Measurements from ENCODE around the gene DEAF1.

Gene DEAF1

GRCh38 chr11:621838-622237 lies 73.2 kb downstream of the DEAF1 start:
- no peak for DNase-seq

GRCh38 chr11:620935-621814 lies 73.8 kb downstream of the DEAF1 start:
- no peak for DNase-seq

GRCh38 chr11:620201-620600 lies 74.8 kb downstream of the DEAF1 start:
- no peak for DNase-seq

- DNase-seq, result no peak
Measured at GRCh38 chr11:619628-620050, 75.4 kb downstream of the DEAF1 start.

GRCh38 chr11:618856-619627 lies 76.0 kb downstream of the DEAF1 start:
- no peak for DNase-seq

- no peak for DNase-seq
Measured at GRCh38 chr11:617912-618682, 76.9 kb downstream of the DEAF1 start.

- DNase-seq, result no peak
Measured at GRCh38 chr11:617199-617911, 77.7 kb downstream of the DEAF1 start.

- DNase-seq, result no peak
Measured at GRCh38 chr11:616320-617198, 78.5 kb downstream of the DEAF1 start.

- peak; percentile 89 for DNase-seq
Measured at GRCh38 chr11:615504-616319, 79.3 kb downstream of the DEAF1 start, which contains the start of gene IRF7. IRF7 (minus strand) TSS chr11:615950; CDS start chr11:615364, 586 bp downstream.

GRCh38 chr11:614623-615503 lies 80.2 kb downstream of the DEAF1 start:
- no peak for DNase-seq

GRCh38 chr11:614021-614622 lies 80.9 kb downstream of the DEAF1 start:
- DNase-seq, result no peak

GRCh38 chr11:613369-613968 lies 81.6 kb downstream of the DEAF1 start:
- peak; percentile 47 for DNase-seq

GRCh38 chr11:612961-613300 lies 82.1 kb downstream of the DEAF1 start:
- no peak for DNase-seq

GRCh38 chr11:612201-612960 lies 82.6 kb downstream of the DEAF1 start:
- DNase-seq, result no peak

GRCh38 chr11:611001-611996 lies 83.7 kb downstream of the DEAF1 start:
- no peak for DNase-seq

- no peak for DNase-seq
Measured at GRCh38 chr11:610146-610801, 84.7 kb downstream of the DEAF1 start.
